ENCODE measurements around the gene LRFN2. TPM values are rescaled to one million over a fixed set of nuclear protein-coding genes. Genes with fewer than 3 reads are reported as not detected.

Gene LRFN2
- polyA plus RNA-seq, 3 donors, result not detected

DNA sequence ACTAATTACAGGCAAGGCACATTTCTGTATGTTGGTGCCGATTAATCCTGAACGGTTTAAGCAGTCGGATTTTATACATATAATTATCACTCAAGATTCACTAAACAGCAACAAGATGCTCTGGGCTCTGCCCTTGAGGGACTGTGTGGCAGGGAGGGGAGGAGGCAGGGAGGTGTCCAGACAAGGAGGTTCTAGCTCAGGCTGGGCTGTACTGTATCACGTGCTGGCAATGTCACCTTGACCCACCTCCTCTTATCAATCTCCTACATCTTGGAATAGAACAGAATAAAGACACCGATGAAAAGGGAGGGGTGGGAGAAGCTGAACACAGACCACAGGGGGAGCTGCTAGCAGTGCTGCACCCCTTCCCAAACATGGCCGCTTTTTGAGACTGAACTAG is 65.7 kb downstream of the LRFN2 start:
- peaks cover 0 to 3% (median 0%) of the 10 kb centered on the region in 7 donors for H3K9me3 Mint-ChIP-seq
- Histone ChIP-seq H3K4me2 (replicated peaks; ENCODE audit: extremely low read depth, low read length, poor library complexity, severe bottlenecking) (no peak overlapping the region), H3K36me3 (replicated peaks in 1 of 2; ENCODE audit: control insufficient read depth in 1 of 2, insufficient read depth in 2 of 2, low read length in 2 of 2) (no peaks in the 10 kb centered on the region), H3K27ac (ENCODE audit: low read depth in 1 of 2, low read length in 2 of 2) (no peak overlapping the region), H2AFZ (ENCODE audit: insufficient read depth, low read depth, low read length, poor library complexity, severe bottlenecking) (no peak overlapping the region), H3K27me3 (ENCODE audit: control insufficient read depth in 2 of 2, insufficient read depth in 2 of 2, low read length in 2 of 2) (no peaks in the 10 kb centered on the region), H4K20me1 (ENCODE audit: insufficient read depth, low read length) (no peaks in the 10 kb centered on the region), H3K4me3 (replicated peaks in 1 of 3; ENCODE audit: low read depth in 2 of 3, low read length in 3 of 3) (no peak overlapping the region), H3K9ac (ENCODE audit: insufficient read depth, low read length, poor library complexity, severe bottlenecking) (no peak overlapping the region), H3K4me1 (ENCODE audit: control insufficient read depth in 1 of 2, insufficient read depth in 2 of 2, low read length in 2 of 2) (peaks cover 14 to 19% of the 10 kb centered on the region in 2 donors), H3K79me2 (ENCODE audit: insufficient read depth, low read length) (no peaks in the 10 kb centered on the region), H3K9me3 (replicated peaks in 1 of 2; ENCODE audit: control insufficient read depth in 1 of 2, insufficient read depth in 1 of 2, low read length in 2 of 2) (no peaks in the 10 kb centered on the region)
- no CpG with 5 or more reads among the region's 6 CpGs for WGBS (ENCODE audit: insufficient coverage)
- DNase-seq, result no peak
- H3K27me3 Mint-ChIP-seq (ENCODE audit: low read depth in 3 of 3), result peaks cover 5 to 13% (median 12%) of the 10 kb centered on the region in 3 donors
- H3K4me3 Mint-ChIP-seq, result no peak overlapping the region
- peaks cover 14% of the 10 kb centered on the region for H3K4me1 Mint-ChIP-seq
- no peaks in the 10 kb centered on the region for H3K36me3 Mint-ChIP-seq
- H3K27ac Mint-ChIP-seq, result no peak overlapping the region
- intact Hi-C loops (cut with micrococcal nuclease), result no loop called here
- TF ChIP-seq, protein P1, sequence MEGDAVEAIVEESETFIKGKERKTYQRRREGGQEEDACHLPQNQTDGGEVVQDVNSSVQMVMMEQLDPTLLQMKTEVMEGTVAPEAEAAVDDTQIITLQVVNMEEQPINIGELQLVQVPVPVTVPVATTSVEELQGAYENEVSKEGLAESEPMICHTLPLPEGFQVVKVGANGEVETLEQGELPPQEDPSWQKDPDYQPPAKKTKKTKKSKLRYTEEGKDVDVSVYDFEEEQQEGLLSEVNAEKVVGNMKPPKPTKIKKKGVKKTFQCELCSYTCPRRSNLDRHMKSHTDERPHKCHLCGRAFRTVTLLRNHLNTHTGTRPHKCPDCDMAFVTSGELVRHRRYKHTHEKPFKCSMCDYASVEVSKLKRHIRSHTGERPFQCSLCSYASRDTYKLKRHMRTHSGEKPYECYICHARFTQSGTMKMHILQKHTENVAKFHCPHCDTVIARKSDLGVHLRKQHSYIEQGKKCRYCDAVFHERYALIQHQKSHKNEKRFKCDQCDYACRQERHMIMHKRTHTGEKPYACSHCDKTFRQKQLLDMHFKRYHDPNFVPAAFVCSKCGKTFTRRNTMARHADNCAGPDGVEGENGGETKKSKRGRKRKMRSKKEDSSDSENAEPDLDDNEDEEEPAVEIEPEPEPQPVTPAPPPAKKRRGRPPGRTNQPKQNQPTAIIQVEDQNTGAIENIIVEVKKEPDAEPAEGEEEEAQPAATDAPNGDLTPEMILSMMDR (IDR thresholded peaks at IDR 0.05), result no peak

DNA sequence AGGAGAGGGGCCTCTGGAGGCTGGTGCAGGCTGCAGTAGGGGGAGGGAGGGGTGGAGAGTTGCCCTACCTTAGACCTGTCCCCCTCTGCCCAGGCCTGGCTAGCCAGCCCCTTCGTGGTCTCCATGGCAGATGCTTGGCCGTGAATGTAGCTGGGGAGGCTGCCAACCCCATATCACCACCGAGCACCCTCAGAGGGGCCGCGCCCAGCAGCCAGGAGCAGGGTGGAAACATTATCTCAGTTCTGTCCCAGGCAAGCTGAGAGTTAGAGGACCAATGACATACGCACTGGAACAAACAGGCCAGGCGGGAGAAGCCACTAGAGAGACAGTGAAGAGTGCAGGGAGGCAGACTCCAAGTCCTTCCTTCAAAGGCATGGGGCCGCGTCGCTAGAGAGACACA is 66.5 kb downstream of the LRFN2 start:
- Mint-ChIP-seq H3K36me3 (no peaks in the 10 kb centered on the region), H3K27me3 (ENCODE audit: low read depth in 3 of 3) (peaks cover 5 to 15% (median 13%) of the 10 kb centered on the region in 3 donors), H3K4me3 (no peak overlapping the region), H3K27ac (peak overlapping the region in 1 of 7 donors; percentile 37), H3K9me3 (peaks cover 0 to 3% (median 0%) of the 10 kb centered on the region in 7 donors), H3K4me1 (peaks cover 14% of the 10 kb centered on the region)
- TF ChIP-seq, protein P1 (IDR thresholded peaks at IDR 0.05), result no peak
- no peak overlapping the region for H3K27ac ChIP-seq (ENCODE audit: low read depth in 1 of 2, low read length in 2 of 2)
- no peaks in the 10 kb centered on the region for H3K9me3 ChIP-seq (replicated peaks in 1 of 2; ENCODE audit: control insufficient read depth in 1 of 2, insufficient read depth in 1 of 2, low read length in 2 of 2)
- peaks cover 14 to 19% of the 10 kb centered on the region in 2 donors for H3K4me1 ChIP-seq (ENCODE audit: control insufficient read depth in 1 of 2, insufficient read depth in 2 of 2, low read length in 2 of 2)
- no peak overlapping the region for H2AFZ ChIP-seq (ENCODE audit: insufficient read depth, low read depth, low read length, poor library complexity, severe bottlenecking)
- H3K79me2 ChIP-seq (ENCODE audit: insufficient read depth, low read length), result no peaks in the 10 kb centered on the region
- no peaks in the 10 kb centered on the region for H3K27me3 ChIP-seq (ENCODE audit: control insufficient read depth in 2 of 2, insufficient read depth in 2 of 2, low read length in 2 of 2)
- no peak for DNase-seq
- no peaks in the 10 kb centered on the region for H4K20me1 ChIP-seq (ENCODE audit: insufficient read depth, low read length)
- no peak overlapping the region for H3K4me2 ChIP-seq (replicated peaks; ENCODE audit: extremely low read depth, low read length, poor library complexity, severe bottlenecking)
- H3K4me3 ChIP-seq (replicated peaks in 1 of 3; ENCODE audit: low read depth in 2 of 3, low read length in 3 of 3), result no peak overlapping the region
- intact Hi-C loops (cut with micrococcal nuclease), result no loop called here
- WGBS (ENCODE audit: insufficient coverage), result 92% methylated on average over 7 of the region's 10 CpGs
- H3K9ac ChIP-seq (ENCODE audit: insufficient read depth, low read length, poor library complexity, severe bottlenecking), result no peak overlapping the region
- H3K36me3 ChIP-seq (replicated peaks in 1 of 2; ENCODE audit: control insufficient read depth in 1 of 2, insufficient read depth in 2 of 2, low read length in 2 of 2), result no peaks in the 10 kb centered on the region

All from CD14-positive monocyte (primary cell).